Heart left ventricle (tissue), 16 donors: ENCODE results near the gene ASTN2. TPM values are rescaled to one million over a fixed set of nuclear protein-coding genes. Genes with fewer than 3 reads are reported as not detected.

Experiments
- ATAC-seq, 4 donors: fragments of 200-7000 bp; cut with Tn5 transposase; one replicate each; pipeline ENCODE4 v1.9.1; 2020 to 2022; ENCODE audit warnings: moderate library complexity in 4 of 4, mild to moderate bottlenecking in 3 of 4, moderate number of reproducible peaks in 1 of 4
- DNase-seq, 5 donors: peaks; one replicate each; pipeline ENCODE4 v3.0.0-alpha.2; 2020
- H3K27ac ChIP-seq, 12 donors: fragments of 200-600 bp; sonication (generic) in 4 of 12; one replicate each; pipeline versions ENCODE4 v1.5.0 to v1.8.0; 2016 to 2022; ENCODE audit warnings: mild to moderate bottlenecking in 2 of 12
- H3K27me3 ChIP-seq, 9 donors: fragments of 200-600 bp; sonication (generic) in 2 of 9; one replicate each; pipeline versions ENCODE4 v1.5.1 to v1.8.0; 2016 to 2022; ENCODE audit warnings: mild to moderate bottlenecking in 3 of 9
- H3K36me3 ChIP-seq, 9 donors: fragments of 200-600 bp; sonication (generic) in 2 of 9; one replicate each; pipeline versions ENCODE4 v1.5.0 to v1.8.0; 2018 to 2022; ENCODE audit warnings: mild to moderate bottlenecking in 2 of 9
- H3K4me1 ChIP-seq, 12 donors: fragments of 200-600 bp; sonication (generic) in 4 of 12; one replicate each; pipeline versions ENCODE4 v1.5.0 to v1.8.0; 2016 to 2022; ENCODE audit warnings: mild to moderate bottlenecking in 3 of 12
- H3K4me3 ChIP-seq, 12 donors: fragments of 200-600 bp; sonication (generic) in 4 of 12; one replicate each; pipeline versions ENCODE4 v1.5.0 to v1.8.0; 2017 to 2022; ENCODE audit warnings: mild to moderate bottlenecking in 9 of 12, moderate library complexity in 4 of 12
- H3K9me3 ChIP-seq, 12 donors: fragments of 200-600 bp; sonication (generic) in 4 of 12; one replicate each; pipeline versions ENCODE4 v1.5.0 to v1.8.0; 2016 to 2022; ENCODE audit warnings: mild to moderate bottlenecking in 1 of 12
- CTCF ChIP-seq, 12 donors: fragments of 200-600 bp; sonication (generic) in 4 of 12; IDR thresholded peaks; one replicate each; pipeline versions ENCODE4 v1.5.0 to v1.8.0; 2018 to 2022; ENCODE audit warnings: antibody characterized with exemption in 12 of 12, mild to moderate bottlenecking in 5 of 12
- POLR2A ChIP-seq, 2 donors: fragments of 450-650 bp; IDR thresholded peaks; one replicate each; pipeline ENCODE4 v1.6.1; 2017; ENCODE audit warnings: antibody characterized with exemption in 2 of 2, mild to moderate bottlenecking in 2 of 2, moderate library complexity in 2 of 2
- WGBS, 4 donors: extraction: QIAGEN DNeasy Blood & Tissue Kit in 2 of 4; methylation state at CpG; one replicate each; pipeline versions ENCODE4 v1.1.5 to v1.1.7; 2013 to 2018; 5-methylcytosine and 5-hydroxymethylcytosine counted together
- intact Hi-C, 10 donors: fragments of 100-400 bp; cut with DNase I; formaldehyde crosslinking; loops; one replicate each; pipeline versions ENCODE4 v1.11.1 to v1.14.2; 2022
- polyA plus RNA-seq, 2 donors: library from polyadenylated mRNA; stranded (reverse); fragments of 200-250 nt; gene quantifications; one replicate each; pipeline ENCODE4 v1.2.3, GENCODE V29; 2013
- total RNA-seq, 9 donors: library from RNA; depleted of rRNA in 2 of 9; stranded (reverse); fragments of >200 nt in 2 of 9; fragmentation: NEBNext Ultra II Directional in 3 of 9; extraction: Animal tissue kit (Norgen Biotek cat#: 25700) in 3 of 9; gene quantifications; one replicate each; pipeline versions ENCODE4 v1.1.0 to v1.2.4, GENCODE V29; 2016 to 2023
- donor health status: ischemic (EF 13 %, LVEDD 7.1; RV severe dilation, severe dysfunction).
- donor health status: healthy with polysubstance abuse.
- donor health status: DM: no; HTN: yes; CAD: no.
- donor health status: DM: no; HTN: no; CAD: no.
- donor health status: ischemic (EF 25% LVEDD 6.9; RV normal size, moderate dysfunction).
- donor health status: ischemic (EF 25% LVEDD 5.7; RV mildly dilated, moderate dysfunction).
- donor health status: healthy.
- donor health status: DM: yes; HTN: yes; CAD: no.
- donor health status: ischemic (EF 35%, LVEDD 5.7; RV mildly dilated, moderate dysfunction).
- donor health status: nonischemic (EF 11% LVEDD 7.7; RV severe dilation, severe dysfunction).
- donor health status: DM: yes; HTN: yes; CAD: no.
- donor health status: PGD.
- donor health status: ischemic (EF 29% LVEDD 5.4; RV normal size, mild dysfunction).
- donor health status: nonischemic (EF 23%, LVEDD 6.1; RV moderate dilation, normal function).

Gene ASTN2
- total and polyA plus RNA-seq, 11 donors: 2.5 to 6.0 (median 3.5) TPM

GRCh38 chr9:116471093-116471906 lies 943.6 kb downstream of the ASTN2 start:
- H3K27me3 ChIP-seq: no peaks in the 10 kb centered on the region
- no peaks in the 10 kb centered on the region for H3K36me3 ChIP-seq
- peak in 2 of 4 donors; percentile 57 to 81 for ATAC-seq
- WGBS, 4 donors: 9 to 15% (median 13%) methylated on average over 7 of the region's 7 CpGs
- TF ChIP-seq POLR2A (IDR thresholded peaks at IDR 0.05) (no peak), CTCF (IDR thresholded peaks at IDR 0.05) (no peak)
- peak overlapping the region in 7 of 12 donors; percentile 9 to 68 (median 43) for H3K27ac ChIP-seq
- intact Hi-C loops: loop anchor here in 1 of 10 donors (10.0 kb wide), 1 partner anchor 586 kb away; no protein-coding TSS in a partner anchor
- H3K9me3 ChIP-seq: no peaks in the 10 kb centered on the region
- peak in 4 of 5 donors; percentile 33 to 44 (median 37) for DNase-seq
- no peak overlapping the region for H3K4me3 ChIP-seq
- peaks cover 0 to 19% (median 8%) of the 10 kb centered on the region in 12 donors for H3K4me1 ChIP-seq

- H3K36me3 ChIP-seq: no peaks in the 10 kb centered on the region
- H3K4me1 ChIP-seq: peaks cover 0 to 19% (median 7%) of the 10 kb centered on the region in 12 donors
- ATAC-seq: no peak
- TF ChIP-seq POLR2A (IDR thresholded peaks at IDR 0.05) (no peak), CTCF (IDR thresholded peaks at IDR 0.05) (no peak)
- H3K27ac ChIP-seq: no peak overlapping the region
- intact Hi-C loops: no loop called here
- no peaks in the 10 kb centered on the region for H3K9me3 ChIP-seq
- no peak overlapping the region for H3K4me3 ChIP-seq
- WGBS, 4 donors: 82 to 83% (median 83%) methylated on average over 8 of the region's 8 CpGs
- DNase-seq: no peak
- no peaks in the 10 kb centered on the region for H3K27me3 ChIP-seq
These were observed 945.9 kb downstream of the ASTN2 start for GRCh38 chr9:116468793-116469527.

- DNase-seq: no peak
- no peak for ATAC-seq
- no peak overlapping the region for H3K27ac ChIP-seq
- no peak overlapping the region for H3K4me3 ChIP-seq
- H3K4me1 ChIP-seq: peaks cover 0 to 19% (median 7%) of the 10 kb centered on the region in 12 donors
- intact Hi-C loops: no loop called here
- H3K27me3 ChIP-seq: no peaks in the 10 kb centered on the region
- WGBS, 4 donors: 38 to 50% (median 44%) methylated on average over 1 of the region's 1 CpG
- H3K9me3 ChIP-seq: no peaks in the 10 kb centered on the region
- H3K36me3 ChIP-seq: no peaks in the 10 kb centered on the region
- TF ChIP-seq POLR2A (IDR thresholded peaks at IDR 0.05): no peak
These were observed 946.5 kb downstream of the ASTN2 start for GRCh38 chr9:116468369-116468768.

GRCh38 chr9:116467740-116468351 lies 947.0 kb downstream of the ASTN2 start:
- no peak for TF ChIP-seq POLR2A (IDR thresholded peaks at IDR 0.05)
- TF ChIP-seq CTCF (IDR thresholded peaks at IDR 0.05): no peak
- ATAC-seq (no peak), DNase-seq (no peak)
- H3K4me1 ChIP-seq: peaks cover 0 to 19% (median 7%) of the 10 kb centered on the region in 12 donors
- no peaks in the 10 kb centered on the region for H3K9me3 ChIP-seq
- H3K36me3 ChIP-seq: no peaks in the 10 kb centered on the region
- intact Hi-C loops: no loop called here
- WGBS, 4 donors: 76 to 89% (median 85%) methylated on average over 3 of the region's 3 CpGs
- no peaks in the 10 kb centered on the region for H3K27me3 ChIP-seq
- H3K4me3 ChIP-seq: no peak overlapping the region
- H3K27ac ChIP-seq: no peak overlapping the region
